ENCODE results near the gene MEIS2.

DNA sequence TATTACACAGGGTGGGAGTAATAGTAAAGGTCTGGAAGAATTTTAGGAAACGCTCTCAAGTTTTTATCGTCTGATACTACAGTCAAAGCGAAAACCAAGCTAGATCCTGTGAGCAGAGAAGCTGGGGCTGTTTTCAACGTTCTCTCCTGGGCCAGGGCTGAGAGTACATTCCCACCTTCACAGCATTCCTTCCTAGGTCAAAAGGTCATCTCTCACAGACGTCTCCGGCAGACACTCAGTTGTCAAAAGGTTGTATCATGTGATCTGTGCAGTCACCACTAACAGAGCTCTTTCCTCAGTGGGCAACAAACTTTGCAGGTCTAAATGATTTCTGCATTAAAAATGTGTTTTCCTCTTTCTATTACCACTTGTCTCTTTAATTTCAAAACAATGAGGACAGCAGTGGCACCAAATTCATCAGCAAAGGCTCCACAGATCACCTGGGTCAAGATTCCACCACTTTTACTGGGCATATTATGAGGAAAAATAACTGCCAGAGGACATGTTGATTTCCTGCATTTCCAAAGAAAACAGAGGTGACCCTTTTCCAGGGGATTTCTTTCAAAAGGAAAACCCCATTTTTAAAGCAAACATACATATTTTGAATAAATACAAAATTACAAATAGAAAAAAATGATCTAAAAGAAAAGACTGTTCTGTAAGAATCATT lies 41.9 kb downstream of the MEIS2 start:
- TF ChIP-seq, protein P1, sequence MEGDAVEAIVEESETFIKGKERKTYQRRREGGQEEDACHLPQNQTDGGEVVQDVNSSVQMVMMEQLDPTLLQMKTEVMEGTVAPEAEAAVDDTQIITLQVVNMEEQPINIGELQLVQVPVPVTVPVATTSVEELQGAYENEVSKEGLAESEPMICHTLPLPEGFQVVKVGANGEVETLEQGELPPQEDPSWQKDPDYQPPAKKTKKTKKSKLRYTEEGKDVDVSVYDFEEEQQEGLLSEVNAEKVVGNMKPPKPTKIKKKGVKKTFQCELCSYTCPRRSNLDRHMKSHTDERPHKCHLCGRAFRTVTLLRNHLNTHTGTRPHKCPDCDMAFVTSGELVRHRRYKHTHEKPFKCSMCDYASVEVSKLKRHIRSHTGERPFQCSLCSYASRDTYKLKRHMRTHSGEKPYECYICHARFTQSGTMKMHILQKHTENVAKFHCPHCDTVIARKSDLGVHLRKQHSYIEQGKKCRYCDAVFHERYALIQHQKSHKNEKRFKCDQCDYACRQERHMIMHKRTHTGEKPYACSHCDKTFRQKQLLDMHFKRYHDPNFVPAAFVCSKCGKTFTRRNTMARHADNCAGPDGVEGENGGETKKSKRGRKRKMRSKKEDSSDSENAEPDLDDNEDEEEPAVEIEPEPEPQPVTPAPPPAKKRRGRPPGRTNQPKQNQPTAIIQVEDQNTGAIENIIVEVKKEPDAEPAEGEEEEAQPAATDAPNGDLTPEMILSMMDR (IDR thresholded peaks at IDR 0.05), result no peak
- TF ChIP-seq CBX8 (IDR thresholded peaks at IDR 0.05) (no peak), JUNB (IDR thresholded peaks at IDR 0.05) (no peak), JUN (IDR thresholded peaks at IDR 0.05) (no peak), RCOR1 (IDR thresholded peaks at IDR 0.05; ENCODE audit: low read depth, low read length) (no peak), SMC3 (IDR thresholded peaks at IDR 0.05) (no peak), HOXB5 (CRISPR knock-in tag; IDR thresholded peaks at IDR 0.05) (no peak), TFCP2L1 (CRISPR knock-in tag; IDR thresholded peaks at IDR 0.05) (no peak), CHD2 (IDR thresholded peaks at IDR 0.05; ENCODE audit: low read length, partially characterized antibody) (no peak), PHF8 (IDR thresholded peaks at IDR 0.05; ENCODE audit: borderline replicate concordance, low read depth) (no peak), POLR2A (IDR thresholded peaks at IDR 0.05; ENCODE audit: low read length) (no peak), RAD21 (conservative IDR thresholded peaks at IDR 0.05 in 1 of 2, IDR thresholded peaks at IDR 0.05 in 1 of 2) (no peak)
- TF ChIP-seq, protein P2, sequence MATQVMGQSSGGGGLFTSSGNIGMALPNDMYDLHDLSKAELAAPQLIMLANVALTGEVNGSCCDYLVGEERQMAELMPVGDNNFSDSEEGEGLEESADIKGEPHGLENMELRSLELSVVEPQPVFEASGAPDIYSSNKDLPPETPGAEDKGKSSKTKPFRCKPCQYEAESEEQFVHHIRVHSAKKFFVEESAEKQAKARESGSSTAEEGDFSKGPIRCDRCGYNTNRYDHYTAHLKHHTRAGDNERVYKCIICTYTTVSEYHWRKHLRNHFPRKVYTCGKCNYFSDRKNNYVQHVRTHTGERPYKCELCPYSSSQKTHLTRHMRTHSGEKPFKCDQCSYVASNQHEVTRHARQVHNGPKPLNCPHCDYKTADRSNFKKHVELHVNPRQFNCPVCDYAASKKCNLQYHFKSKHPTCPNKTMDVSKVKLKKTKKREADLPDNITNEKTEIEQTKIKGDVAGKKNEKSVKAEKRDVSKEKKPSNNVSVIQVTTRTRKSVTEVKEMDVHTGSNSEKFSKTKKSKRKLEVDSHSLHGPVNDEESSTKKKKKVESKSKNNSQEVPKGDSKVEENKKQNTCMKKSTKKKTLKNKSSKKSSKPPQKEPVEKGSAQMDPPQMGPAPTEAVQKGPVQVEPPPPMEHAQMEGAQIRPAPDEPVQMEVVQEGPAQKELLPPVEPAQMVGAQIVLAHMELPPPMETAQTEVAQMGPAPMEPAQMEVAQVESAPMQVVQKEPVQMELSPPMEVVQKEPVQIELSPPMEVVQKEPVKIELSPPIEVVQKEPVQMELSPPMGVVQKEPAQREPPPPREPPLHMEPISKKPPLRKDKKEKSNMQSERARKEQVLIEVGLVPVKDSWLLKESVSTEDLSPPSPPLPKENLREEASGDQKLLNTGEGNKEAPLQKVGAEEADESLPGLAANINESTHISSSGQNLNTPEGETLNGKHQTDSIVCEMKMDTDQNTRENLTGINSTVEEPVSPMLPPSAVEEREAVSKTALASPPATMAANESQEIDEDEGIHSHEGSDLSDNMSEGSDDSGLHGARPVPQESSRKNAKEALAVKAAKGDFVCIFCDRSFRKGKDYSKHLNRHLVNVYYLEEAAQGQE (IDR thresholded peaks at IDR 0.05), result no peak
- TF ChIP-seq, protein P3, sequence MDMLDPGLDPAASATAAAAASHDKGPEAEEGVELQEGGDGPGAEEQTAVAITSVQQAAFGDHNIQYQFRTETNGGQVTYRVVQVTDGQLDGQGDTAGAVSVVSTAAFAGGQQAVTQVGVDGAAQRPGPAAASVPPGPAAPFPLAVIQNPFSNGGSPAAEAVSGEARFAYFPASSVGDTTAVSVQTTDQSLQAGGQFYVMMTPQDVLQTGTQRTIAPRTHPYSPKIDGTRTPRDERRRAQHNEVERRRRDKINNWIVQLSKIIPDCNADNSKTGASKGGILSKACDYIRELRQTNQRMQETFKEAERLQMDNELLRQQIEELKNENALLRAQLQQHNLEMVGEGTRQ (IDR thresholded peaks at IDR 0.05), result no peak
